ENCODE data around the gene PCBP3.
"Not testable (repeated sequence)": the region's sequence is repeated elsewhere in the genome, so short reads cannot be mapped to it uniquely, and the experiment has no call there.

PCBP3 gene

GRCh38 chr21:45823100-45823681, 179.7 kb downstream of the PCBP3 start:
- DNase-seq (ENCODE audit: low read depth in 3 of 3, low spot score in 1 of 3), result no peak

- no peak for DNase-seq (ENCODE audit: low read depth in 3 of 3, low spot score in 1 of 3)
These were observed 181.2 kb downstream of the PCBP3 start for GRCh38 chr21:45824546-45825215.

GRCh38 chr21:45825219-45825618, 181.7 kb downstream of the PCBP3 start:
- no peak for DNase-seq (ENCODE audit: low read depth in 3 of 3, low spot score in 1 of 3)

GRCh38 chr21:45826676-45827301, 183.3 kb downstream of the PCBP3 start:
- DNase-seq (ENCODE audit: low read depth in 3 of 3, low spot score in 1 of 3), result no peak

GRCh38 chr21:45827302-45827692, 183.8 kb downstream of the PCBP3 start:
- DNase-seq (ENCODE audit: low read depth in 3 of 3, low spot score in 1 of 3), result no peak

GRCh38 chr21:45827881-45828579, 184.5 kb downstream of the PCBP3 start:
- no peak for DNase-seq (ENCODE audit: low read depth in 3 of 3, low spot score in 1 of 3)

GRCh38 chr21:45828580-45829570, 185.3 kb downstream of the PCBP3 start:
- no peak for DNase-seq (ENCODE audit: low read depth in 3 of 3, low spot score in 1 of 3)

- no peak for DNase-seq (ENCODE audit: low read depth in 3 of 3, low spot score in 1 of 3)
These were observed 186.1 kb downstream of the PCBP3 start for GRCh38 chr21:45829668-45830067.

- DNase-seq (ENCODE audit: low read depth in 3 of 3, low spot score in 1 of 3), result no peak
These were observed 186.7 kb downstream of the PCBP3 start for GRCh38 chr21:45830221-45830640.

- no peak for DNase-seq (ENCODE audit: low read depth in 3 of 3, low spot score in 1 of 3)
These were observed 187.3 kb downstream of the PCBP3 start for GRCh38 chr21:45830720-45831366.

- DNase-seq (ENCODE audit: low read depth in 3 of 3, low spot score in 1 of 3), result no peak
These were observed 188.6 kb downstream of the PCBP3 start for GRCh38 chr21:45831991-45832740.

GRCh38 chr21:45832741-45833235, 189.3 kb downstream of the PCBP3 start:
- not testable (repeated sequence) for DNase-seq (ENCODE audit: low read depth in 3 of 3, low spot score in 1 of 3)

- no peak for DNase-seq (ENCODE audit: low read depth in 3 of 3, low spot score in 1 of 3)
These were observed 189.9 kb downstream of the PCBP3 start for GRCh38 chr21:45833414-45833813.

GRCh38 chr21:45834026-45834715, 190.6 kb downstream of the PCBP3 start:
- no peak for DNase-seq (ENCODE audit: low read depth in 3 of 3, low spot score in 1 of 3)

GRCh38 chr21:45834821-45835293, 191.3 kb downstream of the PCBP3 start:
- DNase-seq (ENCODE audit: low read depth in 3 of 3, low spot score in 1 of 3), result no peak

- no peak for DNase-seq (ENCODE audit: low read depth in 3 of 3, low spot score in 1 of 3)
These were observed 192.1 kb downstream of the PCBP3 start for GRCh38 chr21:45835301-45836267.

- no peak for DNase-seq (ENCODE audit: low read depth in 3 of 3, low spot score in 1 of 3)
These were observed 192.7 kb downstream of the PCBP3 start for GRCh38 chr21:45836268-45836655.

Data from stimulated activated CD4-positive, alpha-beta T cell treated with anti-CD3 and anti-CD28 coated beads, TNF-alpha, amount 100 ng/mL, for 1 hour (primary cell).